A549 treated with AZD9567 at 1 μM for 4 hours (cell line): Measurements from ENCODE around the gene POFUT2. TPM values are rescaled to one million over a fixed set of nuclear protein-coding genes. Genes with fewer than 3 reads are reported as not detected.

Experiments used
- total RNA-seq: library from RNA; stranded (reverse); fragments of 200-300 nt; extraction: Qiagen RNA extraction; gene quantifications from 5 replicates; pipeline ENCODE4 v1.2.3, GENCODE V29; 2022; ENCODE audit not compliant: insufficient read depth

The POFUT2 gene
- 16.3 to 23.4 TPM (median 21.5 TPM) in 5 replicates for total RNA-seq

GRCh38 chr21:45287438-45288391 lies at the start of gene POFUT2:
POFUT2 (minus strand) TSS chr21:45287895; CDS start chr21:45287871, 24 bp downstream.

Other genes starting within 250 kb of the POFUT2 start
- gene ADARB1, start 213.3 kb downstream of the POFUT2 start, total RNA-seq = 6.8 to 8.0 TPM (median 7.7 TPM) in 5 replicates
- gene COL18A1, start 117.3 kb upstream of the POFUT2 start, total RNA-seq = 98.6 to 161 TPM (median 146 TPM) in 5 replicates